Esophagus muscularis mucosa (tissue), 4 donors: ENCODE results near the gene LILRA6. TPM values are rescaled to one million over a fixed set of nuclear protein-coding genes. Genes with fewer than 3 reads are reported as not detected.
"Not testable (repeated sequence)": the region's sequence is repeated elsewhere in the genome, so short reads cannot be mapped to it uniquely, and the experiment has no call there.

Source experiments
- DNase-seq: peaks from one replicate; pipeline ENCODE4 v3.0.0-alpha.2; 2017; ENCODE audit errors: extremely low spot score
- H3K27ac ChIP-seq, 4 donors: fragments of 200-600 bp; sonication (generic); replicated peaks in 1 of 4; 1 replicate in 3 of 4; 2 replicates in 1 of 4; pipeline ENCODE4 v1.5.1; 2016 to 2019; ENCODE audit warnings: mild to moderate bottlenecking in 1 of 4
- H3K27me3 ChIP-seq, 4 donors: fragments of 200-600 bp; sonication (generic); one replicate each; pipeline versions ENCODE4 v1.5.1 to v1.6.0; 2016 to 2019
- H3K36me3 ChIP-seq, 4 donors: fragments of 200-600 bp; sonication (generic); one replicate each; pipeline ENCODE4 v1.5.1; 2016 to 2019
- H3K4me1 ChIP-seq, 4 donors: fragments of 200-600 bp; sonication (generic); one replicate each; pipeline ENCODE4 v1.5.1; 2016 to 2019
- H3K4me3 ChIP-seq, 4 donors: fragments of 200-600 bp; sonication (generic); 1 replicate in 2 of 4; 2 replicates in 2 of 4; pipeline ENCODE4 v1.5.1; 2016 to 2019; ENCODE audit warnings: mild to moderate bottlenecking in 4 of 4, moderate library complexity in 1 of 4
- H3K9me3 ChIP-seq, 4 donors: fragments of 200-600 bp; sonication (generic); 1 replicate in 3 of 4; 2 replicates in 1 of 4; pipeline ENCODE4 v1.5.1; 2016 to 2019
- CTCF ChIP-seq, 3 experiments: fragments of 200-600 bp in 2 of 3; fragments of 450-650 bp in 1 of 3; sonication (generic) in 2 of 3; IDR thresholded peaks; one replicate each; pipeline ENCODE4 v1.5.1; 2017 to 2019; ENCODE audit warnings: antibody characterized with exemption in 3 of 3, mild to moderate bottlenecking in 2 of 3, moderate library complexity in 1 of 3
- EP300 ChIP-seq: sonication (generic); formaldehyde crosslinking; IDR thresholded peaks from one replicate; pipeline ENCODE4 v1.6.1; 2017; ENCODE audit warnings: antibody characterized with exemption
- POLR2A ChIP-seq: fragments of 450-650 bp; IDR thresholded peaks from one replicate; pipeline ENCODE4 v1.6.1; 2017; ENCODE audit warnings: antibody characterized with exemption, moderate library complexity, mild to moderate bottlenecking, low read depth
- POLR2AphosphoS5 ChIP-seq, 2 donors: sonication (generic); formaldehyde crosslinking; IDR thresholded peaks; one replicate each; pipeline ENCODE4 v1.6.1; 2017; ENCODE audit warnings: antibody characterized with exemption in 2 of 2
- WGBS: methylation state at CpG from one replicate; pipeline ENCODE4 v1.1.5; 2018; 5-methylcytosine and 5-hydroxymethylcytosine counted together
- intact Hi-C: fragments of 100-400 bp; cut with DNase I; formaldehyde crosslinking; loops from one replicate; pipeline ENCODE4 v1.15.1; 2023
- total RNA-seq, 4 donors: library from RNA; depleted of rRNA; stranded (reverse); fragments of >200 nt; gene quantifications; one replicate each; pipeline versions ENCODE4 v1.1.0 to v1.2.1, GENCODE V29; 2016

The LILRA6 gene
- total RNA-seq, 4 donors from 2014 or later = 0.86 to 2.9 (median 2.6) TPM

DNA sequence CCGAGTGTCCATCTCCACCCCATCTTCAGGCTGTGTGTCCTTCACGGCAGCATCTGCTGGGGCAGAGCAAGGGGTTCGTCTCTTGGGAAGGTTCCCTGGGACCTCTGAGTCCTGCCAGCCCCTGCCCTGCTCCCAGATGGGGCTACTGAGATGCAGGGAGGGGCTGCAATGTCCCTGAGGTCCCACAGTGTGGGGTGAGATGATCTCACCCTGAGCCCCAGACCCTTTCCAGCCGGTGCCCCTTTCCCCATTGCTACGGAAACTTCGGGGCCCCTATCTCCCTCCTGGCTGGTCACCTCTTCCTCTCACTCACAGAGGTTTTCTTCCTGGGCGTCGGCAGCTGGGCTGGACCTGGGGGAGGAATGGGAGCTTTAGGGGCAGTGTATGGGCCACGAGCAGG lies 33.4 kb upstream of the LILRA6 start:
- no peaks in the 10 kb centered on the region for H3K4me1 ChIP-seq
- H3K36me3 ChIP-seq = no peaks in the 10 kb centered on the region
- 68% methylated on average over 8 of the region's 9 CpGs for WGBS
- intact Hi-C loops = no loop called here
- H3K27ac ChIP-seq = no peak overlapping the region
- TF ChIP-seq CTCF (IDR thresholded peaks at IDR 0.05) = no peak
- no peak for TF ChIP-seq EP300
- TF ChIP-seq POLR2A = no peak
- no peak for TF ChIP-seq POLR2AphosphoS5 (IDR thresholded peaks at IDR 0.05)
- H3K9me3 ChIP-seq = no peaks in the 10 kb centered on the region
- H3K4me3 ChIP-seq = no peak overlapping the region
- no peak for DNase-seq
- peaks cover 0 to 81% (median 0%) of the 10 kb centered on the region in 4 donors for H3K27me3 ChIP-seq

DNA sequence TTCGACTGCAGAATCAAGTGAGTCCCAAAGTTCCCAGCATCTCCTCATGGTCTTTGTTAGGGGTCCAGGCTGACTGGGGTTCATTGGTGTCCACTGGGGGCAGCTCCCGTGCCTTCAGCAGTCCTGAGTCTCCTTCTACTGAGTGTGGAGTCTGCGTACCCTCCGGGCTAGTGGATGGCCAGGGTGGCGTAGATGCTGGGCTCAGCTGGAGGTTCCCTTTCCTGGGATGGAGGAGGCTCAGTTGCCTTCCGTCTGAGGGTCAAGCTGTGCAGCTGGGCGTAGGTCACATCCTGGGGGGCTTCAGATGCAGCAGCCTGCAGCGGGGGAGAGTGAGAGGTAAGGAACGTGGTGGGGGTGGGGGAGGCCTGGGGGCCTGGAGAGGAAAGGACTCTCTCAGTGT lies 31.9 kb upstream of the LILRA6 start:
- H3K9me3 ChIP-seq, DNase-seq, H3K4me3 ChIP-seq, H3K4me1 ChIP-seq, H3K27ac ChIP-seq, H3K36me3 ChIP-seq, intact Hi-C loops: not testable (repeated sequence)
- H3K27me3 ChIP-seq = peaks cover 0 to 69% (median 0%) of the 10 kb centered on the region in 4 donors
- WGBS = 65% methylated on average over 5 of the region's 9 CpGs

DNA sequence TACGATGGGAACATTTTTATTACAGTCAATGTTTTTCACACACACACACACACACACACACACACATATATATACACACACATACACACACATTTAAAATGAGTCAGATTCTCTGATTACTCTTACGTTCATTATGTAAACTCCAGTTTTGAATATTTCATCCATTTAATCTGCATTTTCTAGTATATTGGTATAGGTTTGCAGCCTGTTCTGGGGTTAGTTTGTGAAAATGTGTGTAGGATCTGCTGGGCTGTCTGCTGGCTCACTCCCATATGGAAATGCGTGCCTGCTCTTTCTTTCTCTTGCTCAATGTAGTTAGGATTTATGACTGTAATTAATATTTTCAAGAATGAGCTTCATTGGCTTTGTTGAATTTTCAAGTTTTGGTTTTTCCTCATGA lies 31.2 kb upstream of the LILRA6 start:
- no peak for TF ChIP-seq POLR2AphosphoS5 (IDR thresholded peaks at IDR 0.05)
- 73% methylated on average over 3 of the region's 3 CpGs for WGBS
- Histone ChIP-seq H3K27me3 (peaks cover 0 to 62% (median 0%) of the 10 kb centered on the region in 4 donors), H3K27ac (no peak overlapping the region), H3K9me3 (no peaks in the 10 kb centered on the region), H3K4me1 (no peaks in the 10 kb centered on the region), H3K4me3 (no peak overlapping the region), H3K36me3 (no peaks in the 10 kb centered on the region)
- DNase-seq = no peak
- intact Hi-C loops = no loop called here

DNA sequence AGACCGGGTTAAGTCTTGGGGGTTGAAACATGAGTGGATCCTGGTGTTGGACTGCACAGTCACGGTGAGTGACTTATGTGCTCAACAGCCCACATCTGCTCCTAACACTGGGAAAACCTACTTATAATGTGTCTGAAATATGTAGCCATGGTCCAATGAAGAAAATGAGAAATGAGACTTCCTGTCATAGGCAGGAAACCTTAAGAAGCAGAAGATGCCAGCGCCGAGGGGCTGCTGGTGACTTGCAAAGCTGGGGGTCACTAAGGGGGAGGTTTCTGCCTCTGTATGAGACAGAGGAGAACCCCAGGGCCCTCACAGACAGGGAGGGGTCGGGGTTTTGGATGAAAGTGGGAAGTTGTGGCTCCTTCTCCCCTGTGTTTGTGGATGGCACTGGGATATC lies 29.6 kb upstream of the LILRA6 start:
- H3K27ac ChIP-seq, intact Hi-C loops, H3K36me3 ChIP-seq, H3K4me1 ChIP-seq, H3K9me3 ChIP-seq, H3K4me3 ChIP-seq, DNase-seq: not testable (repeated sequence)
- WGBS = 45% methylated on average over 5 of the region's 5 CpGs
- H3K27me3 ChIP-seq = peaks cover 0 to 48% (median 0%) of the 10 kb centered on the region in 4 donors

GRCh38 chr19:54271587-54271986 lies 29.0 kb upstream of the LILRA6 start:
- H3K27me3 ChIP-seq = peaks cover 0 to 44% (median 0%) of the 10 kb centered on the region in 4 donors
- H3K27ac ChIP-seq, H3K4me3 ChIP-seq, H3K36me3 ChIP-seq, H3K9me3 ChIP-seq, H3K4me1 ChIP-seq, DNase-seq, intact Hi-C loops: not testable (repeated sequence)
- 54% methylated on average over 4 of the region's 4 CpGs for WGBS

DNA sequence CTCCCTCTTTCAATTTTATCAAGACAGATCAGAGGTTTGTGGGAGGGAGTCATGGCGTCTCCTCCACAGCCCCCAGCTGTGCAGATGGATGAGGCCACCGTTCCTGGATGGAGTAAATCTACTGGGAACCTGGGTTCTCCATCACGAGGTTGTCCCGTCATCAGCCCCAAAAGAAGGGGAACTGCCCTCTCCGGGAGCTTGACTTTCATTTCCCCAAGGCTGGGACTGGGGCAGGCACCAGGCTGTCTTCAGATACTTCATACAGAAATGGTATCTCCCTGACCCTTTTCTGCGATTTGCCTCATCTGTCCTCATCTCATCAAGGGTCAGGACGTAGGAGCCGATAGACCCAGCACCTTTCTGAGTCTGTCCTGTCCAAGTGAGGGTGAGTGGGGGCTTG lies 28.5 kb upstream of the LILRA6 start:
- no peaks in the 10 kb centered on the region for H3K36me3 ChIP-seq
- no peaks in the 10 kb centered on the region for H3K9me3 ChIP-seq
- TF ChIP-seq EP300 (no peak), POLR2AphosphoS5 (IDR thresholded peaks at IDR 0.05) (peak in 1 of 2 donors; percentile 22)
- no peak overlapping the region for H3K4me3 ChIP-seq
- intact Hi-C loops = no loop called here
- no peaks in the 10 kb centered on the region for H3K4me1 ChIP-seq
- DNase-seq = no peak
- H3K27me3 ChIP-seq = peaks cover 0 to 46% (median 0%) of the 10 kb centered on the region in 4 donors
- no peak overlapping the region for H3K27ac ChIP-seq
- 56% methylated on average over 8 of the region's 8 CpGs for WGBS

- no peaks in the 10 kb centered on the region for H3K9me3 ChIP-seq
- no peaks in the 10 kb centered on the region for H3K4me1 ChIP-seq
- no peak overlapping the region for H3K4me3 ChIP-seq
- WGBS = 65% methylated on average over 2 of the region's 2 CpGs
- no peak overlapping the region for H3K27ac ChIP-seq
- peaks cover 0 to 48% (median 0%) of the 10 kb centered on the region in 4 donors for H3K27me3 ChIP-seq
- DNase-seq = no peak
- TF ChIP-seq POLR2AphosphoS5 (IDR thresholded peaks at IDR 0.05) (no peak), EP300 (no peak), POLR2A (no peak), CTCF (IDR thresholded peaks at IDR 0.05) (no peak)
- intact Hi-C loops = no loop called here
- no peaks in the 10 kb centered on the region for H3K36me3 ChIP-seq
Measured at GRCh38 chr19:54268936-54269335, 26.3 kb upstream of the LILRA6 start.
